SJSA1 (cell line): ENCODE data around the gene OMP. TPM values are rescaled to one million over a fixed set of nuclear protein-coding genes. Genes with fewer than 3 reads are reported as not detected.
"Not testable (repeated sequence)": the region's sequence is repeated elsewhere in the genome, so short reads cannot be mapped to it uniquely, and the experiment has no call there.

ENCODE experiments used
- DNase-seq, 2 experiments: peaks; one replicate each; pipeline ENCODE4 v3.0.0-alpha.2; 2015 to 2020; ENCODE audit warnings: low spot score in 2 of 2, low read depth in 1 of 2
- H3K27ac ChIP-seq: fragments of 250-450 bp; sonication (Bioruptor Pico); 2 replicates; pipeline ENCODE4 v1.5.1; 2020; ENCODE audit warnings: mild to moderate bottlenecking, moderate library complexity
- H3K27me3 ChIP-seq: fragments of 250-450 bp; sonication (Bioruptor Pico); replicated peaks from 2 replicates; pipeline ENCODE4 v1.5.1; 2020; ENCODE audit warnings: mild to moderate bottlenecking, moderate library complexity
- H3K36me3 ChIP-seq: fragments of 250-450 bp; sonication (Bioruptor Pico); 2 replicates; pipeline ENCODE4 v1.5.1; 2020; ENCODE audit warnings: mild to moderate bottlenecking
- H3K4me1 ChIP-seq: fragments of 250-450 bp; sonication (Bioruptor Pico); replicated peaks from 2 replicates; pipeline ENCODE4 v1.6.1; 2021; ENCODE audit warnings: mild to moderate bottlenecking
- H3K4me3 ChIP-seq: fragments of 250-450 bp; sonication (Bioruptor Pico); 2 replicates; pipeline ENCODE4 v1.5.1; 2020; ENCODE audit warnings: mild to moderate bottlenecking
- H3K9me3 ChIP-seq: fragments of 250-450 bp; sonication (Bioruptor Pico); replicated peaks from 2 replicates; pipeline ENCODE4 v1.5.1; 2020; ENCODE audit warnings: mild to moderate bottlenecking
- total RNA-seq: library from RNA; depleted of rRNA; stranded (reverse); fragments of >200 nt; shearing (Covaris generic); gene quantifications from 2 replicates; pipeline ENCODE4 v1.2.3, GENCODE V29; 2014

OMP gene
- total RNA-seq, 1 experiment from 2014 or later = not detected

- no peaks in the 10 kb centered on the region for H3K4me1 ChIP-seq
- DNase-seq = no peak
- H3K4me3 ChIP-seq = no peak overlapping the region
- no peaks in the 10 kb centered on the region for H3K36me3 ChIP-seq
- H3K27ac ChIP-seq = no peak overlapping the region
- H3K9me3 ChIP-seq = no peaks in the 10 kb centered on the region
- H3K27me3 ChIP-seq = no peaks in the 10 kb centered on the region
Observed at GRCh38 chr11:77095551-77096490, 6.8 kb upstream of the OMP start.

- DNase-seq = no peak
- H3K4me3 ChIP-seq = no peak overlapping the region
- no peaks in the 10 kb centered on the region for H3K9me3 ChIP-seq
- no peaks in the 10 kb centered on the region for H3K27me3 ChIP-seq
- H3K4me1 ChIP-seq = no peaks in the 10 kb centered on the region
- H3K27ac ChIP-seq = no peak overlapping the region
- H3K36me3 ChIP-seq = no peaks in the 10 kb centered on the region
Observed at GRCh38 chr11:77096591-77097019, 6.0 kb upstream of the OMP start.

- not testable (repeated sequence) for H3K27ac ChIP-seq, H3K4me3 ChIP-seq, H3K9me3 ChIP-seq, DNase-seq, H3K36me3 ChIP-seq, H3K4me1 ChIP-seq, H3K27me3 ChIP-seq
Observed at GRCh38 chr11:77097180-77097579, 5.5 kb upstream of the OMP start.

GRCh38 chr11:77100166-77101042, 2.2 kb upstream of the OMP start:
- Histone ChIP-seq H3K36me3 (no peaks in the 10 kb centered on the region), H3K4me3 (no peak overlapping the region), H3K27me3 (no peaks in the 10 kb centered on the region), H3K27ac (no peak overlapping the region), H3K4me1 (no peaks in the 10 kb centered on the region), H3K9me3 (no peaks in the 10 kb centered on the region)
- DNase-seq = no peak

GRCh38 chr11:77101043-77101537, 1.6 kb upstream of the OMP start:
- H3K4me1 ChIP-seq = no peaks in the 10 kb centered on the region

GRCh38 chr11:77103319-77103718, 679 bp downstream of the OMP start:
- H3K27ac ChIP-seq = no peak overlapping the region
- peaks cover 12% of the 10 kb centered on the region for H3K4me1 ChIP-seq
- DNase-seq = no peak
- H3K9me3 ChIP-seq = no peaks in the 10 kb centered on the region
- H3K27me3 ChIP-seq = no peaks in the 10 kb centered on the region
- H3K4me3 ChIP-seq = no peak overlapping the region
- no peaks in the 10 kb centered on the region for H3K36me3 ChIP-seq

More at GRCh38 chr11:77101043-77101537, 1.6 kb upstream of the OMP start:
- no peak for DNase-seq
- H3K4me3 ChIP-seq = no peak overlapping the region
- no peaks in the 10 kb centered on the region for H3K36me3 ChIP-seq
- H3K27me3 ChIP-seq = no peaks in the 10 kb centered on the region
- H3K9me3 ChIP-seq = no peaks in the 10 kb centered on the region
- H3K27ac ChIP-seq = no peak overlapping the region

GRCh38 chr11:77104727-77105126, 2.1 kb downstream of the OMP start:
- Histone ChIP-seq H3K27ac (no peak overlapping the region), H3K4me3 (no peak overlapping the region), H3K36me3 (no peaks in the 10 kb centered on the region), H3K27me3 (no peaks in the 10 kb centered on the region), H3K9me3 (no peaks in the 10 kb centered on the region), H3K4me1 (peaks cover 23% of the 10 kb centered on the region)
- DNase-seq = no peak

- no peak overlapping the region for H3K4me3 ChIP-seq
- DNase-seq = no peak
- H3K27me3 ChIP-seq = no peaks in the 10 kb centered on the region
- no peak overlapping the region for H3K27ac ChIP-seq
- peaks cover 23% of the 10 kb centered on the region for H3K4me1 ChIP-seq
- H3K36me3 ChIP-seq = no peaks in the 10 kb centered on the region
- H3K9me3 ChIP-seq = no peaks in the 10 kb centered on the region
Observed at GRCh38 chr11:77106321-77106720, 3.7 kb downstream of the OMP start.

GRCh38 chr11:77106759-77107158, 4.1 kb downstream of the OMP start:
- Histone ChIP-seq H3K4me1 (peaks cover 23% of the 10 kb centered on the region), H3K9me3 (no peaks in the 10 kb centered on the region), H3K27me3 (no peaks in the 10 kb centered on the region), H3K27ac (no peak overlapping the region), H3K36me3 (no peaks in the 10 kb centered on the region), H3K4me3 (no peak overlapping the region)
- DNase-seq = no peak

GRCh38 chr11:77107950-77108349, 5.3 kb downstream of the OMP start:
- Histone ChIP-seq H3K4me1 (peaks cover 23% of the 10 kb centered on the region), H3K27me3 (no peaks in the 10 kb centered on the region), H3K4me3 (no peak overlapping the region), H3K9me3 (no peaks in the 10 kb centered on the region), H3K27ac (no peak overlapping the region), H3K36me3 (no peaks in the 10 kb centered on the region)
- DNase-seq = peak; percentile 67 to 83

GRCh38 chr11:77108436-77108835, 5.8 kb downstream of the OMP start:
- Histone ChIP-seq H3K27ac (no peak overlapping the region), H3K36me3 (no peaks in the 10 kb centered on the region), H3K4me1 (peaks cover 23% of the 10 kb centered on the region), H3K27me3 (no peaks in the 10 kb centered on the region), H3K9me3 (no peaks in the 10 kb centered on the region), H3K4me3 (no peak overlapping the region)
- no peak for DNase-seq

- Histone ChIP-seq H3K4me3 (no peak overlapping the region), H3K4me1 (peaks cover 23% of the 10 kb centered on the region), H3K27me3 (no peaks in the 10 kb centered on the region), H3K36me3 (peaks cover 3% of the 10 kb centered on the region; the same call in 1 of the 2 replicates), H3K27ac (no peak overlapping the region), H3K9me3 (no peaks in the 10 kb centered on the region)
- no peak for DNase-seq
Observed at GRCh38 chr11:77109236-77110019, 6.8 kb downstream of the OMP start.

GRCh38 chr11:77110836-77111235, 8.2 kb downstream of the OMP start:
- Histone ChIP-seq H3K4me3 (no peak overlapping the region), H3K36me3 (peaks cover 4% of the 10 kb centered on the region; the same call in 1 of the 2 replicates), H3K9me3 (no peaks in the 10 kb centered on the region), H3K27me3 (no peaks in the 10 kb centered on the region), H3K4me1 (peaks cover 23% of the 10 kb centered on the region), H3K27ac (no peak overlapping the region)
- no peak for DNase-seq
